Liver (tissue), 2 donors: ENCODE results near the gene IKBKE.

Experiments
- GABPA ChIP-seq, 2 donors: IDR thresholded peaks in 1 of 2; conservative IDR thresholded peaks in 1 of 2; 2 replicates each; pipeline ENCODE4 v1.6.1; 2016; ENCODE audit warnings: antibody characterized with exemption in 2 of 2, mild to moderate bottlenecking in 1 of 2, moderate library complexity in 1 of 2
- RAD21 ChIP-seq, 2 donors: IDR thresholded peaks; 2 replicates each; pipeline ENCODE4 v1.6.1; 2016; ENCODE audit warnings: antibody characterized with exemption in 2 of 2, mild to moderate bottlenecking in 2 of 2
- donor health status: healthy.

DNA sequence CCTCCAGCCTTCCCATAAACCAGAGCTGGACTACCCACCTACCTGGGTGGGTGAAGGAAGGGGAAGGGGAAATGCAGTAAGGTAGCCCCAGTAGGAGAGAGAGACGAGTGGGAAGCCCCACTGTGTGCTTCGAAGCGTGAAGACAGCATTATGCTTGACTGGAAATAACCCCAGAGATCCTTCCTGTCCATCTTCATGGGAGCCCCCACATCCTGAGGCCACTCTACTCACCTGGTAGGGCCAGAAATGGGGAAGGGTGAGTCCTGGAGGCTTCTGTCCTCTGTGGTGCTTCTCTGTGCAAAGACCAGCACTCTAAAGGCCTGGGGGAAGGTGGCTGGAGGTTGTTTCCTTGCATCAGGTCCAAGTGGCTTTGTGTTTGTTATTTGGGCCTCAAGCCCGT is 27.1 kb downstream of the IKBKE start:
- TF ChIP-seq RAD21 (IDR thresholded peaks at IDR 0.05) (no peak), GABPA (IDR thresholded peaks at IDR 0.05 in 1 of 2, conservative IDR thresholded peaks at IDR 0.05 in 1 of 2) (no peak)
